Lower leg skin (tissue), 3 donors: ENCODE data around the gene USP13.

ENCODE experiments used
- POLR2A ChIP-seq, 2 donors: fragments of 450-650 bp; IDR thresholded peaks; one replicate each; pipeline ENCODE4 v1.6.1; 2016 to 2017; ENCODE audit warnings: antibody characterized with exemption in 2 of 2, mild to moderate bottlenecking in 1 of 2, moderate library complexity in 1 of 2
- TF ChIP-seq, protein P1 (sequence below), 3 donors: fragments of 450-650 bp; IDR thresholded peaks; one replicate each; pipeline ENCODE4 v1.5.1; 2016; ENCODE audit warnings: antibody characterized with exemption in 3 of 3, mild to moderate bottlenecking in 3 of 3, moderate library complexity in 2 of 3

DNA sequence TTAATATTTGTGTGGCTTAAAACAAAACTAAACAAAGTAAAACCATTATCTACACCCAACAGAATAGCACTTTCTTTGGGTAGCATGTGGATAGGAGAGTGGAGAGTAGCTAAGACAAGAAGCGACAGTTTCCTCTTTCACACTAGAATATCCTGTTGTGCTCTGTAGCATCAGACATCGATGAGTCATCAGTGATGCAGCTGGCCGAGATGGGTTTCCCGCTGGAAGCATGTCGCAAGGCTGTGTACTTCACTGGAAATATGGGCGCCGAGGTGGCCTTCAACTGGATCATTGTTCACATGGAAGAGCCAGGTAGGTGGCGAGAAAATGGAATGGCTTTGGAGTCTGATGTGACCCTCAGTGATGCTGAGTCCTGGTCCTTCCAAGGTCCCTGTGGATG lies 108.1 kb downstream of the USP13 start:
- TF ChIP-seq, protein P1, sequence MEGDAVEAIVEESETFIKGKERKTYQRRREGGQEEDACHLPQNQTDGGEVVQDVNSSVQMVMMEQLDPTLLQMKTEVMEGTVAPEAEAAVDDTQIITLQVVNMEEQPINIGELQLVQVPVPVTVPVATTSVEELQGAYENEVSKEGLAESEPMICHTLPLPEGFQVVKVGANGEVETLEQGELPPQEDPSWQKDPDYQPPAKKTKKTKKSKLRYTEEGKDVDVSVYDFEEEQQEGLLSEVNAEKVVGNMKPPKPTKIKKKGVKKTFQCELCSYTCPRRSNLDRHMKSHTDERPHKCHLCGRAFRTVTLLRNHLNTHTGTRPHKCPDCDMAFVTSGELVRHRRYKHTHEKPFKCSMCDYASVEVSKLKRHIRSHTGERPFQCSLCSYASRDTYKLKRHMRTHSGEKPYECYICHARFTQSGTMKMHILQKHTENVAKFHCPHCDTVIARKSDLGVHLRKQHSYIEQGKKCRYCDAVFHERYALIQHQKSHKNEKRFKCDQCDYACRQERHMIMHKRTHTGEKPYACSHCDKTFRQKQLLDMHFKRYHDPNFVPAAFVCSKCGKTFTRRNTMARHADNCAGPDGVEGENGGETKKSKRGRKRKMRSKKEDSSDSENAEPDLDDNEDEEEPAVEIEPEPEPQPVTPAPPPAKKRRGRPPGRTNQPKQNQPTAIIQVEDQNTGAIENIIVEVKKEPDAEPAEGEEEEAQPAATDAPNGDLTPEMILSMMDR (IDR thresholded peaks at IDR 0.05): no peak
- TF ChIP-seq POLR2A (IDR thresholded peaks at IDR 0.05): no peak
